A673 (cell line): ENCODE data around the gene DPM2.

ENCODE experiments used
- EZH2 ChIP-seq: fragments of 200-600 bp; sonication (generic); IDR thresholded peaks from 2 replicates; pipeline ENCODE4 v1.6.1; 2017; ENCODE audit warnings: borderline replicate concordance, low read depth, mild to moderate bottlenecking, mixed read lengths, antibody characterized with exemption, low read length; ENCODE audit not compliant: poor library complexity, severe bottlenecking
- TF ChIP-seq, protein P1 (sequence below): fragments of 300-800, 200-600 bp; sonication (generic); conservative IDR thresholded peaks from 2 replicates; pipeline ENCODE4 v1.5.1; 2017; ENCODE audit warnings: low read depth, mild to moderate bottlenecking, antibody characterized with exemption, low read length, moderate library complexity, mixed read lengths

DNA sequence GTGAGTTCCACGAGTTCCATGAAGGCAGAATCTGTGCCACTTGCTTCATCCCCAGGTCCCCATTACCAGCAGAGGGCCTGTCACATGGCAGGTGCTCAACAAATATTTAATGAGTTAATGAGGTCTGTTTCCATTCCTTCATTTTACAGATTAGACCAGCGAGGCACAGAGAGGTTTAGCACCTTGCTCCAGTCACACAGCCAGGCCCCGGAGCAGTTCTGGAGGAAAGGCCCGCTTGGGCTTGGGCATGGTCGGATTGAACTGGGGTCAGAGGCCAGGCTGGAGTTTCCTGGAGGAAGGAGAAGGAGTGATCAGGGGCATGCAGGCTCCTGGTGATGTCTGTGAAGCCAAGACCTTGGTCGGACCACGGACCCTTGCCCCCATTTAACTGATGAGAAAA, 16.9 kb downstream of the DPM2 start:
- TF ChIP-seq, protein P1, sequence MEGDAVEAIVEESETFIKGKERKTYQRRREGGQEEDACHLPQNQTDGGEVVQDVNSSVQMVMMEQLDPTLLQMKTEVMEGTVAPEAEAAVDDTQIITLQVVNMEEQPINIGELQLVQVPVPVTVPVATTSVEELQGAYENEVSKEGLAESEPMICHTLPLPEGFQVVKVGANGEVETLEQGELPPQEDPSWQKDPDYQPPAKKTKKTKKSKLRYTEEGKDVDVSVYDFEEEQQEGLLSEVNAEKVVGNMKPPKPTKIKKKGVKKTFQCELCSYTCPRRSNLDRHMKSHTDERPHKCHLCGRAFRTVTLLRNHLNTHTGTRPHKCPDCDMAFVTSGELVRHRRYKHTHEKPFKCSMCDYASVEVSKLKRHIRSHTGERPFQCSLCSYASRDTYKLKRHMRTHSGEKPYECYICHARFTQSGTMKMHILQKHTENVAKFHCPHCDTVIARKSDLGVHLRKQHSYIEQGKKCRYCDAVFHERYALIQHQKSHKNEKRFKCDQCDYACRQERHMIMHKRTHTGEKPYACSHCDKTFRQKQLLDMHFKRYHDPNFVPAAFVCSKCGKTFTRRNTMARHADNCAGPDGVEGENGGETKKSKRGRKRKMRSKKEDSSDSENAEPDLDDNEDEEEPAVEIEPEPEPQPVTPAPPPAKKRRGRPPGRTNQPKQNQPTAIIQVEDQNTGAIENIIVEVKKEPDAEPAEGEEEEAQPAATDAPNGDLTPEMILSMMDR = no peak
- TF ChIP-seq EZH2 = no peak
